ENCODE data around the gene PRICKLE2. TPM values are rescaled to one million over a fixed set of nuclear protein-coding genes. Genes with fewer than 3 reads are reported as not detected.

Gene PRICKLE2
- total RNA-seq, 2 experiments from 2014 or later = not detected

GRCh38 chr3:64081235-64081630, 144.0 kb downstream of the PRICKLE2 start:
- ChIA-PET CTCF (interaction anchor here (0.8 to 1.2 kb wide), 2 partner anchors 50 to 58 kb away, joined by 3 read pairs; partner anchors contain the start of gene PSMD6), POLR2A (no interaction called here)
- TF ChIP-seq, protein P1, sequence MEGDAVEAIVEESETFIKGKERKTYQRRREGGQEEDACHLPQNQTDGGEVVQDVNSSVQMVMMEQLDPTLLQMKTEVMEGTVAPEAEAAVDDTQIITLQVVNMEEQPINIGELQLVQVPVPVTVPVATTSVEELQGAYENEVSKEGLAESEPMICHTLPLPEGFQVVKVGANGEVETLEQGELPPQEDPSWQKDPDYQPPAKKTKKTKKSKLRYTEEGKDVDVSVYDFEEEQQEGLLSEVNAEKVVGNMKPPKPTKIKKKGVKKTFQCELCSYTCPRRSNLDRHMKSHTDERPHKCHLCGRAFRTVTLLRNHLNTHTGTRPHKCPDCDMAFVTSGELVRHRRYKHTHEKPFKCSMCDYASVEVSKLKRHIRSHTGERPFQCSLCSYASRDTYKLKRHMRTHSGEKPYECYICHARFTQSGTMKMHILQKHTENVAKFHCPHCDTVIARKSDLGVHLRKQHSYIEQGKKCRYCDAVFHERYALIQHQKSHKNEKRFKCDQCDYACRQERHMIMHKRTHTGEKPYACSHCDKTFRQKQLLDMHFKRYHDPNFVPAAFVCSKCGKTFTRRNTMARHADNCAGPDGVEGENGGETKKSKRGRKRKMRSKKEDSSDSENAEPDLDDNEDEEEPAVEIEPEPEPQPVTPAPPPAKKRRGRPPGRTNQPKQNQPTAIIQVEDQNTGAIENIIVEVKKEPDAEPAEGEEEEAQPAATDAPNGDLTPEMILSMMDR (IDR thresholded peaks at IDR 0.05) = no peak
- Mint-ChIP-seq H3K27me3 (peaks cover 14% of the 10 kb centered on the region), H3K4me3 (no peak overlapping the region), H3K9me3 (no peaks in the 10 kb centered on the region), H3K4me1 (ENCODE audit: low read depth) (no peaks in the 10 kb centered on the region), H3K27ac (no peak overlapping the region), H3K36me3 (ENCODE audit: low read depth) (no peaks in the 10 kb centered on the region)
- ATAC-seq (no peak), DNase-seq (no peak)
- intact Hi-C loops (cut with micrococcal nuclease) = no loop called here

DNA sequence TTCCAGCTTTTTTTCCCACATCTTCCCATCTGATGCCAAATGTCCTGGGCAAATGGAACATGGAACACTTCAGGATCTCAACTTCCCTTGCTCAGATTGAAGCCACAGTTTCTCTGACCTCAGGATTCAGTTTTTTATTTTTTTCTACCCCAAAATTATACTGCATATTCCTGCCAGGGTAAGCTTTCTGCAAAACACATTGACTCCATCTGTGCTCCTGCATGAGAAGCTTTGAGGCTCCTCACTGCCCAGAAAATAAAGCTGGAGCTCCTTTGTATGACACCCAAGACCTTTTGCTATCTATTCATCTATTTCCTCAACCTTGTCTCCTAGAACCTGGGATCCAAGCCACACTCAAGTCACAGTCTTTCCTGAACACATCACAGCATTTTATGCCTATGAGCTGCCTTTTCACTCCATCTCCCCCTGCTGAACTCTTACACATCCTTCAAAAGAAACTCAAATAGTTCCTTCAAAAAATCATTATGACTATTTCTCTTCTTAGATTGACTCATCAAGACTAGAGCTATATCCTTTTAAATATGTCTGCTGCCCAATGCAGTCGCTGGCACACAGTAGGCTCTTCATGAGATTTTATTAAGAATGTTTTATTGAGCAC, 144.5 kb downstream of the PRICKLE2 start:
- no peak overlapping the region for H3K4me3 Mint-ChIP-seq
- no peak overlapping the region for H3K27ac Mint-ChIP-seq
- ATAC-seq = no peak

DNA sequence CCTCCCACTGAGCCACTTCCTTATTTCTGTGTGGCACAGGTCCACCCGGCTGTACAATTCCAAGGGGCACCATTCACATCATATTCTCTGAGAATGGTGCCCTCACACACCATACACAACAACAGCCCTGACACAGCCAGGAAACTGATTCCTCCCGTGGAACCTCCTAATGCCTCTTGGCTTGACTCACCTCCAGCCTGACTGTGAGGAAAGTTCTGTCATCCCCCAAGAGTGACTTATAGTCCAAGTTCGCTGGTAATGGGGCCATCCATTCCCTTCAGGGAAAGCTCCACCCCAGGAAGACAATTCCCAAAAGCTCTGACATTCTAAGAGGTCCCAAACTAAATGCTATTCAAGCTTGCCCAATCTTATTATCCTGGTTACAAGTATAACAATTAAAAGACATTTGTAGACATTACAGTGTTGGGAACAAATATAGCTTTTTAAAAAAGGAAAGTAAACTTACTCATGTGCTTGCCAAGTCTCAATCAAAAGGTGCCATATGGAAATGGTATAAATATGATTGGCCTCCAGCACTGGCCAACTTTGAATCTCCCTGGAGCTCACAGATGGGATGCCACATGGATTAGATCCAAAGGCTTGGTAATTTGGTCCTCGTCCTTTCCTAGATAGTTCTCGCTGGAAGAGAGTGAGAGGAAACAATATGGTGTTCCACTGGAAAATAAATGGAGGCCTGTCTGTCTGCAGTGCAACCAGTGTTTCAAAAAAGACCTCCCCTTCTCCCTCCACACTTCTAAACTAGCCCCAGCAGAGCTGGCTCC, 145.7 kb downstream of the PRICKLE2 start:
- no peak overlapping the region for H3K4me3 Mint-ChIP-seq
- no peaks in the 10 kb centered on the region for H3K36me3 Mint-ChIP-seq (ENCODE audit: low read depth)
- no peaks in the 10 kb centered on the region for H3K4me1 Mint-ChIP-seq (ENCODE audit: low read depth)
- POLR2A ChIA-PET = no interaction called here
- TF ChIP-seq, protein P1 (IDR thresholded peaks at IDR 0.05) = no peak
- DNase-seq (no peak), ATAC-seq (no peak)
- H3K27me3 Mint-ChIP-seq = peaks cover 15% of the 10 kb centered on the region
- CTCF ChIA-PET = no interaction called here
- intact Hi-C loops (cut with micrococcal nuclease) = no loop called here
- H3K27ac Mint-ChIP-seq = no peak overlapping the region
- no peaks in the 10 kb centered on the region for H3K9me3 Mint-ChIP-seq

More for the DNA sequence above, 144.5 kb downstream of the PRICKLE2 start:
- intact Hi-C loops (cut with micrococcal nuclease) = no loop called here
- H3K36me3 Mint-ChIP-seq (ENCODE audit: low read depth) = no peaks in the 10 kb centered on the region
- POLR2A ChIA-PET = no interaction called here
- H3K27me3 Mint-ChIP-seq = peaks cover 15% of the 10 kb centered on the region
- CTCF ChIA-PET = interaction anchor here (0.8 to 1.2 kb wide), 2 partner anchors 50 to 58 kb away, joined by 3 read pairs; partner anchors contain the start of gene PSMD6
- DNase-seq = no peak
- H3K4me1 Mint-ChIP-seq (ENCODE audit: low read depth) = no peaks in the 10 kb centered on the region
- TF ChIP-seq, protein P1 (IDR thresholded peaks at IDR 0.05) = no peak
- H3K9me3 Mint-ChIP-seq = no peaks in the 10 kb centered on the region

DNA sequence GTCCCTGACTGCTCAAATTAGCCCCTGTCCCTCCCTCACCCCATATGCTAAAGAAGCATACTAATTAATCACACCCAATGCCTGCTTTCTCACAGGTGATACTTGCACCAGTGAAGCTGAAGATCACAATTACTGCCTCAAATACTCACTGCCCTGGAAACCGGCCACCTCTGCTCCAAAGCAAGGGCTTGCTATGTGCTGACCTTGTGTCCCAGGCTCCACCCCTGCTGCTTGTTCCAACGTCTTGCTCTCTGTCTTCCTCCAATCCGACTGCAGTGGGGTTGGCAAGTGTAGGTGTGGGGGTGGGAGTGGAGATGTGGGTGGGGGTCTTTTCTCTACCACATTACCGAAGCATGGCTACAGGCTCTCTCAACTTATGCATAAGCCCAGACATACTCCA, 146.3 kb downstream of the PRICKLE2 start:
- DNase-seq (no peak), ATAC-seq (no peak)
- Mint-ChIP-seq H3K36me3 (ENCODE audit: low read depth) (no peaks in the 10 kb centered on the region), H3K27me3 (peaks cover 16% of the 10 kb centered on the region), H3K9me3 (no peaks in the 10 kb centered on the region), H3K4me1 (ENCODE audit: low read depth) (no peaks in the 10 kb centered on the region), H3K27ac (no peak overlapping the region), H3K4me3 (no peak overlapping the region)
- intact Hi-C loops (cut with micrococcal nuclease) = no loop called here
- TF ChIP-seq, protein P1 (IDR thresholded peaks at IDR 0.05) = no peak
- CTCF ChIA-PET = no interaction called here
- POLR2A ChIA-PET = interaction anchor here (1.2 kb wide), 1 partner anchor 9 kb away, joined by 5 read pairs; no protein-coding TSS in a partner anchor
